ENCODE data around the gene FXYD5.

DNA sequence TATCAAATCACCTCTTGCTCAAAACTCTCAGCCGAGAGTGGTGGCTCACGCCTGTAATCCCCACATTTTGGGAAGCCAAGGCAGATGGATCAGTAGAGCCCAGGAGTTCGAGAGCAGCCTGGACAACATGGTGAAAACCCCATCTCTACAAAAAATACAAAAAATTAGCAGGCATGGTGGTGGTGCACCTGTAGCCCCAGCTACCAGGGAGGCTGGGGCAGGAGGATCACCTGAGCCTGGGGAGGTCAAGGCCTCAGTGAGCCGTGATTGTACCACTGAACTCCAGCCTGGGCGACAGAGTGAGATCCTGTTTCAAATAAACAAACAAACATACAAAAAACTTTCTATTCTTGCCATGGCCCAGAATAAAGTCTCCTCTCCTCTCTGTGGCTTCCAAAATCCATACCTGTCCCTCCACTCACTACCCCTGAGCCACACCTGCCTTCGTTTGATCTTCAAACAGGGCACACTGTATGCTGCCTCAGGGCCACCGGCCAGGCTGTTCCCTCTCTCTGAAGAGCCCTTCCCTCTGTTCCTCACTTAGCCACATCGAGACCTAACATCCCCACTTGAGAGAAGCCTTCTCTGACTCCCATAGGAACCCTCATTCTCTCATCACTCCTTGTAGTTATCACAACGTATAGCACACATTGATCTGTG lies 26.0 kb upstream of the FXYD5 start:
- TF ChIP-seq POLR2AphosphoS5 (IDR thresholded peaks at IDR 0.05; ENCODE audit: low read depth) (no peak), CTCF (IDR thresholded peaks at IDR 0.05; ENCODE audit: insufficient read depth, low read length) (no peak), REST (IDR thresholded peaks at IDR 0.05; ENCODE audit: insufficient replicate concordance, low read depth) (no peak), SPI1 (IDR thresholded peaks at IDR 0.05; ENCODE audit: borderline replicate concordance, low read depth) (no peak), GABPA (IDR thresholded peaks at IDR 0.05; ENCODE audit: low read depth) (no peak)
